ENCODE measurements around the gene MED27. TPM values are rescaled to one million over a fixed set of nuclear protein-coding genes. Genes with fewer than 3 reads are reported as not detected.

Gene MED27
- total RNA-seq, 1 donor from 2014 or later = 10.5 TPM

DNA sequence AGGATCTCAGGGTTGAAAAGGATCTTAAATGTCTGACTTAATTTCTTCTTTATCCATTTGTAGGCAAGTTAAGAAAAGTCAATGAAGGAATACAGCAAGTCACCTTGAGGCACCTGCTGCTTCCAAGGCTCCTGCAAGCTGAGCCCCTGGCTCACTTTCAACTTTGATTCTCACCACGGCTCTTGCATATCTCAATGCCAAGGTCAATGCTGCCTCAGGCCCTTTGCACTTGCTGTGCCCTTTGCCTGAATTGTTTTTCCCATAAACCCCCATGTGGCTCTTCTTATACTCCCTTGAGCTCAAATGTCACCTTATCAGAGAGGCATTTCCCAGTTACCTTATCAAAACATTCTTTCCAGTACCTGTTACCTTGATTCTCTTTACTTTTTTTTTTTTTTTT is 195.4 kb downstream of the MED27 start:
- peaks cover 3% of the 10 kb centered on the region for H3K36me3 ChIP-seq (ENCODE audit: control insufficient read depth, insufficient read depth, low read length)
- DNase-seq (ENCODE audit: low read depth) = no peak
- no peak for FAIRE-seq
- TF ChIP-seq, protein P1, sequence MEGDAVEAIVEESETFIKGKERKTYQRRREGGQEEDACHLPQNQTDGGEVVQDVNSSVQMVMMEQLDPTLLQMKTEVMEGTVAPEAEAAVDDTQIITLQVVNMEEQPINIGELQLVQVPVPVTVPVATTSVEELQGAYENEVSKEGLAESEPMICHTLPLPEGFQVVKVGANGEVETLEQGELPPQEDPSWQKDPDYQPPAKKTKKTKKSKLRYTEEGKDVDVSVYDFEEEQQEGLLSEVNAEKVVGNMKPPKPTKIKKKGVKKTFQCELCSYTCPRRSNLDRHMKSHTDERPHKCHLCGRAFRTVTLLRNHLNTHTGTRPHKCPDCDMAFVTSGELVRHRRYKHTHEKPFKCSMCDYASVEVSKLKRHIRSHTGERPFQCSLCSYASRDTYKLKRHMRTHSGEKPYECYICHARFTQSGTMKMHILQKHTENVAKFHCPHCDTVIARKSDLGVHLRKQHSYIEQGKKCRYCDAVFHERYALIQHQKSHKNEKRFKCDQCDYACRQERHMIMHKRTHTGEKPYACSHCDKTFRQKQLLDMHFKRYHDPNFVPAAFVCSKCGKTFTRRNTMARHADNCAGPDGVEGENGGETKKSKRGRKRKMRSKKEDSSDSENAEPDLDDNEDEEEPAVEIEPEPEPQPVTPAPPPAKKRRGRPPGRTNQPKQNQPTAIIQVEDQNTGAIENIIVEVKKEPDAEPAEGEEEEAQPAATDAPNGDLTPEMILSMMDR (IDR thresholded peaks at IDR 0.05; ENCODE audit: insufficient read depth, low read length, severe bottlenecking) = no peak
- no peak overlapping the region for H3K4me3 ChIP-seq (ENCODE audit: low read depth, low read length)
- no peaks in the 10 kb centered on the region for H3K27me3 ChIP-seq (ENCODE audit: control insufficient read depth, insufficient read depth, low read length)

GRCh38 chr9:131880833-131881583 is 198.7 kb downstream of the MED27 start:
- DNase-seq (ENCODE audit: low read depth) (no peak), FAIRE-seq (peak; percentile 68)
- H3K27me3 ChIP-seq (ENCODE audit: control insufficient read depth, insufficient read depth, low read length) = no peaks in the 10 kb centered on the region
- TF ChIP-seq, protein P1 (IDR thresholded peaks at IDR 0.05; ENCODE audit: insufficient read depth, low read length, severe bottlenecking) = no peak
- no peak overlapping the region for H3K4me3 ChIP-seq (ENCODE audit: low read depth, low read length)
- peaks cover 3% of the 10 kb centered on the region for H3K36me3 ChIP-seq (ENCODE audit: control insufficient read depth, insufficient read depth, low read length)

- FAIRE-seq (peak; percentile 81), DNase-seq (ENCODE audit: low read depth) (no peak)
- no peaks in the 10 kb centered on the region for H3K27me3 ChIP-seq (ENCODE audit: control insufficient read depth, insufficient read depth, low read length)
- no peak overlapping the region for H3K4me3 ChIP-seq (ENCODE audit: low read depth, low read length)
- TF ChIP-seq, protein P1 (IDR thresholded peaks at IDR 0.05; ENCODE audit: insufficient read depth, low read length, severe bottlenecking) = no peak
- H3K36me3 ChIP-seq (ENCODE audit: control insufficient read depth, insufficient read depth, low read length) = peaks cover 3% of the 10 kb centered on the region
Observed at GRCh38 chr9:131879911-131880290, 199.8 kb downstream of the MED27 start.

DNA sequence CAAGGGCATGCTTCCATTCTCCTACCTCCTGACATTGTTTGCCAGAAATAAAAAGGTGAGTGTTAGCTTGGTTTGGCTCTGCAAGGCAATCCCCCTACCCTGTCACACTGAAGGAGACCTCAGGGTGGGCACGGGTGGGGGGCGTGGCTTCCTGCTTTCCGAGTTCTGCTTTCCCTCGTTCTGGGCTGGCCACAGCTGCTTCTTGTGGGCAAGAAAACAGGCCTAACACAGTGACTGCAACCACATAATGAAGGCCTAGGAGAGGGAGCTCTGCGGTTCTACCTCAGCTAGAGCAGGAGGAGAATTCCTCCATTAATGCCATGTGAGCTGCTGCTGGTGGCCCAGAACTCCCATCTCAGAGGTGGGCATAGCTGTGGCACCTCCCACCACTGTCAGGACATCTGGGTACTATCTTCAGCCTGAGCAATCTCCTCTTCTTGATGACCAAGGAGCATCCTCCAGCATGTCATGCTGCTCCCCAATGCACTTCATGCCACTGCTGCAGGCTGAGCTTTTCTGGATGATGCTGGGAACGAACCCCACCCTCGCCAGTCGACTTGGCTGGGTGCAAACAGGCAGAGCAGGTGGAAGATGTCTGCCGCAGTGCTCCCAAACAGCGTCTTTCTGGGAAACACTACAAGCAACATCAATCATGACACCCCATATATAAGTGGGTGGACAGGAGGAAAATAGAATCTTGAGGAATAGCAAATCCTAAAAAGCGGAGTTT is 200.3 kb downstream of the MED27 start:
- Histone ChIP-seq H3K36me3 (ENCODE audit: control insufficient read depth, insufficient read depth, low read length) (peaks cover 3% of the 10 kb centered on the region), H3K27me3 (ENCODE audit: control insufficient read depth, insufficient read depth, low read length) (no peaks in the 10 kb centered on the region), H3K4me3 (ENCODE audit: low read depth, low read length) (no peak overlapping the region)
- DNase-seq (ENCODE audit: low read depth) (no peak), FAIRE-seq (no peak)
- TF ChIP-seq, protein P1 (IDR thresholded peaks at IDR 0.05; ENCODE audit: insufficient read depth, low read length, severe bottlenecking) = no peak

DNA sequence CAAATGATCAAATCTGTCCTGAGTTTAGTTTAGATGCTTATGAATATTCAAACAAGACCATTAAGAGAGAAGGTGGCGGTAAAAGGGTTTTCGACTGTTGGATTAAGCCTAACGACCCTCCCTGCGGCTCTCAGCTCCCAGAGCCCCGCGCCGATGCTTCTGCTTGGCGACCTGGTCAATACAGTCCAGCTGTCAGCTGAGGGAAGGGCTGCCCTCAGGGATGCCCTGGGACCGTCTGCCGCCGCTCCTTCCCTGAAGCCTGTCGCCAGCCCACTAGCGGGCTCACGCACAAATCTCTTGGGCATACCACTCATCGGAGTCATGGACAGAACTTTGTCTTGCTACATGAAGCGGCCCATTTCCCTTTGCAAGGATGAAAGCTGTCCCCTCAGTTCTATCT is 203.2 kb downstream of the MED27 start:
- H3K4me3 ChIP-seq (ENCODE audit: low read depth, low read length) = no peak overlapping the region
- no peaks in the 10 kb centered on the region for H3K27me3 ChIP-seq (ENCODE audit: control insufficient read depth, insufficient read depth, low read length)
- H3K36me3 ChIP-seq (ENCODE audit: control insufficient read depth, insufficient read depth, low read length) = no peaks in the 10 kb centered on the region
- DNase-seq (ENCODE audit: low read depth) = no peak
- no peak for FAIRE-seq
- TF ChIP-seq, protein P1 (IDR thresholded peaks at IDR 0.05; ENCODE audit: insufficient read depth, low read length, severe bottlenecking) = no peak
